ENCODE data around the gene ENO3.

- TF ChIP-seq, protein P1, sequence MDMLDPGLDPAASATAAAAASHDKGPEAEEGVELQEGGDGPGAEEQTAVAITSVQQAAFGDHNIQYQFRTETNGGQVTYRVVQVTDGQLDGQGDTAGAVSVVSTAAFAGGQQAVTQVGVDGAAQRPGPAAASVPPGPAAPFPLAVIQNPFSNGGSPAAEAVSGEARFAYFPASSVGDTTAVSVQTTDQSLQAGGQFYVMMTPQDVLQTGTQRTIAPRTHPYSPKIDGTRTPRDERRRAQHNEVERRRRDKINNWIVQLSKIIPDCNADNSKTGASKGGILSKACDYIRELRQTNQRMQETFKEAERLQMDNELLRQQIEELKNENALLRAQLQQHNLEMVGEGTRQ (IDR thresholded peaks at IDR 0.05; ENCODE audit: borderline replicate concordance, low read depth, low read length), result no peak
- TF ChIP-seq EP300 (IDR thresholded peaks at IDR 0.05; ENCODE audit: borderline replicate concordance in 1 of 2, low read depth in 1 of 2, low read length in 1 of 2) (no peak), NFIC (IDR thresholded peaks at IDR 0.05; ENCODE audit: borderline replicate concordance) (no peak), FOXJ3 (CRISPR knock-in tag; IDR thresholded peaks at IDR 0.05) (no peak), CTCF (IDR thresholded peaks at IDR 0.05) (no peak), TCF12 (IDR thresholded peaks at IDR 0.05) (no peak), POLR2AphosphoS5 (IDR thresholded peaks at IDR 0.05; ENCODE audit: low read depth, low read length) (0 out of 2 replicates have a peak, but pooled peaks have one; percentile 6), MAX (IDR thresholded peaks at IDR 0.05; ENCODE audit: low read depth) (no peak), MXI1 (IDR thresholded peaks at IDR 0.05; ENCODE audit: low read depth, low read length) (no peak), NRF1 (IDR thresholded peaks at IDR 0.05; ENCODE audit: low read depth, low read length) (no peak), RFX5 (IDR thresholded peaks at IDR 0.05; ENCODE audit: low read length) (no peak)
- TF ChIP-seq, protein P2, sequence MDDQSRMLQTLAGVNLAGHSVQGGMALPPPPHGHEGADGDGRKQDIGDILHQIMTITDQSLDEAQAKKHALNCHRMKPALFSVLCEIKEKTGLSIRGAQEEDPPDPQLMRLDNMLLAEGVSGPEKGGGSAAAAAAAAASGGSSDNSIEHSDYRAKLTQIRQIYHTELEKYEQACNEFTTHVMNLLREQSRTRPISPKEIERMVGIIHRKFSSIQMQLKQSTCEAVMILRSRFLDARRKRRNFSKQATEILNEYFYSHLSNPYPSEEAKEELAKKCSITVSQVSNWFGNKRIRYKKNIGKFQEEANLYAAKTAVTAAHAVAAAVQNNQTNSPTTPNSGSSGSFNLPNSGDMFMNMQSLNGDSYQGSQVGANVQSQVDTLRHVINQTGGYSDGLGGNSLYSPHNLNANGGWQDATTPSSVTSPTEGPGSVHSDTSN (IDR thresholded peaks at IDR 0.05), result no peak
Measured at GRCh38 chr17:4946312-4946976, 4.5 kb upstream of the ENO3 start.
